ENCODE results near the gene UPP1. TPM values are rescaled to one million over a fixed set of nuclear protein-coding genes. Genes with fewer than 3 reads are reported as not detected.
A peak's percentile ranks its signal among the peaks of the same experiment; 100 is the strongest.
"Not testable (repeated sequence)": the region's sequence is repeated elsewhere in the genome, so short reads cannot be mapped to it uniquely, and the experiment has no call there.

Gene UPP1
- total RNA-seq, 1 donor from 2014 or later: 7.9 TPM

GRCh38 chr7:48110868-48111267 is 21.8 kb downstream of the UPP1 start:
- DNase-seq (ENCODE audit: low read depth in 2 of 2): no peak

- DNase-seq (ENCODE audit: low read depth in 2 of 2): no peak
Observed at GRCh38 chr7:48111596-48111995, 22.5 kb downstream of the UPP1 start.

GRCh38 chr7:48112401-48113165 is 23.5 kb downstream of the UPP1 start:
- DNase-seq (ENCODE audit: low read depth in 2 of 2): no peak

DNA sequence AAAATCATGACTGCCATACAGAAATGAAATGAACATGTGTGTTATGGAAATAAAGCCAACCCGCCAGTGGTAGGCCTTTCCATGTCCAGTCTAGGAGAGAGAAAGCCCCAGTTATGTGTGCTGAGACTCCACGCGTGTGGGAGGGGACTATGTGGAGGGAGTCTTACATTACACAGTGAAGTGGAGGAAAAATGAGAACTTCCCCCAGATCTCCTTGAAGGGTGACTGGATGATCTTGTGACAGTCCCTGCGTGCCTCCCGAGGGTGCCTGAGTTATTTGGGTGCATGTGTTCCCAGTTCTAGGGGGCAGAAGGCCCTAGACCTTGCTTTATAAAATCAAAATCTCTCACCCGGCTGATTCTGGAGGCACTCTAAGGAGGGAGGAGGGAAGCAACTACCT is 24.2 kb downstream of the UPP1 start:
- no peak for DNase-seq (ENCODE audit: low read depth in 2 of 2)

GRCh38 chr7:48114115-48114514 is 25.1 kb downstream of the UPP1 start:
- DNase-seq (ENCODE audit: low read depth in 2 of 2): no peak

GRCh38 chr7:48114589-48114988 is 25.5 kb downstream of the UPP1 start:
- no peak for DNase-seq (ENCODE audit: low read depth in 2 of 2)

GRCh38 chr7:48116043-48116442 is 27.0 kb downstream of the UPP1 start:
- no peak for DNase-seq (ENCODE audit: low read depth in 2 of 2)

- DNase-seq (ENCODE audit: low read depth in 2 of 2): no peak
Observed at GRCh38 chr7:48118041-48118440, 29.0 kb downstream of the UPP1 start.

DNA sequence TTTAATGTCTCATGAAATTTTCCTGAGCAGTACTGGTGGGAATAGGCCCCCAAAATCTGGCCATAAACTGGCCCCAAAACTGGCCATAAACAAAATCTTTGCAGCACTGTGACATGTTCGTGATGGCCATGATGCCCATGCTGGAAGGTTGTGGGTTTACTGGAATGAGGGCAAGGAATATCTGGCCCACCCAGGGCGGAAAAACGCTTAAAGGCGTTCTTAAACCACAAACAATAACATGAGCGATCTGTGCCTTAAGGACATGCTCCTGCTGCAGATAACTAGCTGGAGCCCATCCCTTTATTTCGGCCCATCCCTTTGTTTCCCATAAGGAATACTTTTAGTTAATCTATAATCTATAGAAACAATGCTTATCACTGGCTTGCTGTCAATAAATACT is 31.5 kb downstream of the UPP1 start:
- not testable (repeated sequence) for DNase-seq (ENCODE audit: low read depth in 2 of 2)

GRCh38 chr7:48126037-48126436 is 37.0 kb downstream of the UPP1 start:
- no peak for DNase-seq (ENCODE audit: low read depth in 2 of 2)

- DNase-seq (ENCODE audit: low read depth in 2 of 2): no peak
Observed at GRCh38 chr7:48130658-48131108, 41.6 kb downstream of the UPP1 start.

DNA sequence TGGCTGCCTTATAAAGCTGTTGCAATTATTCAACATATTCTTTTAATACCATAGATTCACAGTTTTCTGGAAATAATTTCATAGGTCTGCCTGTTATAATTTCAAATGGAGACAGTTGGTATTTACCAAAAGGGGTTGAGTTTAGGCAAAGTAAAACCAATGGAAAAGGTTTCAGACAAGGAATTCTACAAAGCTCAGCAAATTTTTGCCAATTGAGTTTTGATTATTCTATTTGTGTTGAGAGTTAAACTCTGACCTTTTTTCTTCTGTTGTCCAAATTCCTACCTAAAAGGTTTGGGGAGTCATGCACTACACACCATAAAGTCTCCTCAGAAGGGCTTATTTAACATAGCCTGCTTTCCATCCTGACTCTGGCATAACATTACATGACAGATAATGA is 43.7 kb downstream of the UPP1 start:
- DNase-seq (ENCODE audit: low read depth in 2 of 2): no peak

GRCh38 chr7:48139459-48139858 is 50.4 kb downstream of the UPP1 start:
- peak; percentile 10 to 25 for DNase-seq (ENCODE audit: low read depth in 2 of 2)

- peak; percentile 26 to 73 for DNase-seq (ENCODE audit: low read depth in 2 of 2)
Observed at GRCh38 chr7:48140001-48140681, 51.1 kb downstream of the UPP1 start.

- DNase-seq (ENCODE audit: low read depth in 2 of 2): no peak
Observed at GRCh38 chr7:48141521-48141920, 52.5 kb downstream of the UPP1 start.

GRCh38 chr7:48144291-48144768 is 55.3 kb downstream of the UPP1 start:
- no peak for DNase-seq (ENCODE audit: low read depth in 2 of 2)

GRCh38 chr7:48147078-48147591 is 58.1 kb downstream of the UPP1 start:
- no peak for DNase-seq (ENCODE audit: low read depth in 2 of 2)

DNA sequence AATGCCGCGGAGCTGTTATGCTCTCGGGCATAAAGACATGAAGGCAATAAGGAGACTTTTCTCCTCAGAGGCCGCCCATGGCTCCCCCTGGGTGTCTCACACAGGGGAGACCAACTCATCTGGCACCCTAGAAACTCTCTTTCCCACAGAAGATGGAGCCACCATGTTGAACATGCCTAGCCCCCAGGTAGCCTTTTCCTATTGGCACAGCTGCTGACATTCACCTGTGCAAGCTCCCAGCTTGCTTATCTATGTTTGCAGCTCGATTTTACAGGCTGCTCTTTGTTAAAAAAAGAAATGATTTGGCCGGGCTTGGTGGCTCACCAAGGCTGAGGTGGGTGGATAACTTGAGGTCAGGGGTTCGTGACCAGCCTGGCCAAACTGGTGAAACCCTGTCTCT is 58.6 kb downstream of the UPP1 start:
- not testable (repeated sequence) for DNase-seq (ENCODE audit: low read depth in 2 of 2)

- no peak for DNase-seq (ENCODE audit: low read depth in 2 of 2)
Observed at GRCh38 chr7:48148311-48148710, 59.2 kb downstream of the UPP1 start.

DNA sequence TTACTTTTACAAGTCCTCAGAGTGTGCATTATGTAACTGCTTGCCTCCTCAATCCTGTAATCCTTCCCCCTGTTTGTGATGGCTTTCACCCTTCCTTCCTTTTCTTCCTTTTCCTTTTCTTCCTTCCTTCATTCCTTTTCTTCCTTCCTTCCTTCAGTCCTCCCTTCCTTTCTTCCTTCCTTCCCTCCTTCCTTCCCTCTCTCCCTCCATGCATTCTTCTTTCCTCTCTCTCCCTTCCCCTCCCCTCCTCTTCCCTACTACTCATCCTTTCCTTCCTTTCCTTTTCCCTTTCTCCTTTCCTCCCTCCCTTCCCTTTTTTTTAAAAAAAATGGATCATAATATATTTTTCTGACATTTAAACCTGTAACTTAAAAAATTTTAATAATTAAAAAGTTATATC is 60.0 kb downstream of the UPP1 start:
- no peak for DNase-seq (ENCODE audit: low read depth in 2 of 2)

GRCh38 chr7:48150086-48150485 is 61.0 kb downstream of the UPP1 start:
- no peak for DNase-seq (ENCODE audit: low read depth in 2 of 2)

GRCh38 chr7:48154792-48155413 is 65.8 kb downstream of the UPP1 start:
- peak; percentile 54 to 63 for DNase-seq (ENCODE audit: low read depth in 2 of 2)

Measured in lung microvascular endothelial cell (primary cell).